ENCODE data around the gene STXBP6.
"Not testable (repeated sequence)": the region's sequence is repeated elsewhere in the genome, so short reads cannot be mapped to it uniquely, and the experiment has no call there.

STXBP6 gene

GRCh38 chr14:24853446-24853845, 196.5 kb downstream of the STXBP6 start:
- DNase-seq (ENCODE audit: low read depth) = no peak

- no peak for DNase-seq (ENCODE audit: low read depth)
Measured at GRCh38 chr14:24852312-24853060, 197.5 kb downstream of the STXBP6 start.

GRCh38 chr14:24851837-24852236, 198.1 kb downstream of the STXBP6 start:
- DNase-seq (ENCODE audit: low read depth) = no peak

- no peak for DNase-seq (ENCODE audit: low read depth)
Measured at GRCh38 chr14:24851406-24851805, 198.5 kb downstream of the STXBP6 start.

- no peak for DNase-seq (ENCODE audit: low read depth)
Measured at GRCh38 chr14:24850072-24850471, 199.9 kb downstream of the STXBP6 start.

- DNase-seq (ENCODE audit: low read depth) = no peak
Measured at GRCh38 chr14:24849471-24849870, 200.5 kb downstream of the STXBP6 start.

GRCh38 chr14:24848102-24848790, 201.7 kb downstream of the STXBP6 start:
- no peak for DNase-seq (ENCODE audit: low read depth)

- DNase-seq (ENCODE audit: low read depth) = no peak
Measured at GRCh38 chr14:24847568-24848095, 202.3 kb downstream of the STXBP6 start.

- no peak for DNase-seq (ENCODE audit: low read depth)
Measured at GRCh38 chr14:24846261-24846660, 203.7 kb downstream of the STXBP6 start.

GRCh38 chr14:24845851-24846250, 204.1 kb downstream of the STXBP6 start:
- no peak for DNase-seq (ENCODE audit: low read depth)

- DNase-seq (ENCODE audit: low read depth) = no peak
Measured at GRCh38 chr14:24844011-24844410, 205.9 kb downstream of the STXBP6 start.

GRCh38 chr14:24843494-24843893, 206.5 kb downstream of the STXBP6 start:
- DNase-seq (ENCODE audit: low read depth) = no peak

GRCh38 chr14:24840204-24840893, 209.6 kb downstream of the STXBP6 start:
- no peak for DNase-seq (ENCODE audit: low read depth)

GRCh38 chr14:24839617-24840203, 210.2 kb downstream of the STXBP6 start:
- DNase-seq (ENCODE audit: low read depth) = no peak

- no peak for DNase-seq (ENCODE audit: low read depth)
Measured at GRCh38 chr14:24838945-24839616, 210.9 kb downstream of the STXBP6 start.

- DNase-seq (ENCODE audit: low read depth) = no peak
Measured at GRCh38 chr14:24837280-24838046, 212.5 kb downstream of the STXBP6 start.

GRCh38 chr14:24836324-24836723, 213.6 kb downstream of the STXBP6 start:
- not testable (repeated sequence) for DNase-seq (ENCODE audit: low read depth)

GRCh38 chr14:24834956-24835355, 215.0 kb downstream of the STXBP6 start:
- no peak for DNase-seq (ENCODE audit: low read depth)

- no peak for DNase-seq (ENCODE audit: low read depth)
Measured at GRCh38 chr14:24833385-24833784, 216.6 kb downstream of the STXBP6 start.

- no peak for DNase-seq (ENCODE audit: low read depth)
Measured at GRCh38 chr14:24831677-24832076, 218.3 kb downstream of the STXBP6 start.

- no peak for DNase-seq (ENCODE audit: low read depth)
Measured at GRCh38 chr14:24829862-24830261, 220.1 kb downstream of the STXBP6 start.

Measured in T-helper 22 cell (primary cell).